Measurements from ENCODE around the gene BRAT1. TPM values are rescaled to one million over a fixed set of nuclear protein-coding genes. Genes with fewer than 3 reads are reported as not detected.

The BRAT1 gene
- total RNA-seq (ENCODE audit: unreplicated experiment): 30.5 TPM
- long read RNA-seq, transcript BRAT1-201 (14 exons, 2,915 nt): major isoform, 8 of 21 reads
- long read RNA-seq, partial matches to known transcripts: 3 of 21 reads
- long read RNA-seq, other reads (novel, unspliced or antisense): 10 of 21 reads

GRCh38 chr7:2555121-2556052, at the start of gene BRAT1:
BRAT1 (minus strand) TSS chr7:2555524; CDS start chr7:2554431, 1,093 bp downstream.
- peak within 1 kb of the TSS; percentile 82 for H3K27ac Mint-ChIP-seq (ENCODE audit: unreplicated experiment)

DNA sequence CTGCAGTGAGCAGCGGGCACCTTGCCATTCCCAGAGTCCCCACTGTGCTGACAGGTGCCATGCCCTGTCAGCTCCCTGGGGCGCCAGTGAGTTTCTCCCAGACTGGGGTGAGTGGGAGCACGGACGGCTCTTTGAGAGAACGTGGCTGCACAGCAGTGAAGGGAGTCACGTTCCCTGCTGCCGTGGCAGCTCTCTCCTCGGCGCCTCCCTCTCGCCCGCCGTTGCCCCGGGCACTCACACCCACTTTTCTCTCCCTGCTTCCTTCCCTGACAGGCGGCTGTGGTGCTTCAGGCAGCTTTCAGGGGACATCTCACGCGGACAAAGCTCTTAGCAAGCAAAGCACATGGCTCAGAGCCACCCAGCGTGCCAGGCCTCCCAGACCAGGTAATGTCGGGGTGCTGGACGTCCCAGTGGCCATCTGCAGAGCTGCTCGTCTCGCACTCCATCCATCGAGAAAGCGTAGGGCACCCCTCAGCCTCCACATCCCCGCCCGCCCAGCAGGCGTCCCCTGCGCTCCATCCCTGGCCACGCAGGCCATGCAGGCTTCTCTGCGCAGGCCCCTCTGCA, 49.4 kb upstream of the BRAT1 start:
- Mint-ChIP-seq H3K4me3 (ENCODE audit: unreplicated experiment) (no peak overlapping the region), H3K4me1 (ENCODE audit: low read depth, unreplicated experiment) (peaks cover 8% of the 10 kb centered on the region), H3K36me3 (ENCODE audit: unreplicated experiment) (no peaks in the 10 kb centered on the region), H3K27me3 (ENCODE audit: unreplicated experiment) (peaks cover 2% of the 10 kb centered on the region), H3K9me3 (ENCODE audit: unreplicated experiment) (peaks cover 6% of the 10 kb centered on the region), H3K27ac (ENCODE audit: unreplicated experiment) (no peak overlapping the region)
- no peak for TF ChIP-seq CTCF (IDR thresholded peaks at IDR 0.05; ENCODE audit: partially characterized antibody, unreplicated experiment)
- no peak for DNase-seq

More at GRCh38 chr7:2555121-2556052, at the start of gene BRAT1:
- H3K27me3 Mint-ChIP-seq (ENCODE audit: unreplicated experiment): peaks cover 3% of the 10 kb centered on the region
- DNase-seq: peak; percentile 98
- H3K4me3 Mint-ChIP-seq (ENCODE audit: unreplicated experiment): peak within 1 kb of the TSS; percentile 80
- peaks cover 12% of the 10 kb centered on the region for H3K9me3 Mint-ChIP-seq (ENCODE audit: unreplicated experiment)
- no peak for TF ChIP-seq CTCF (IDR thresholded peaks at IDR 0.05; ENCODE audit: partially characterized antibody, unreplicated experiment)
- H3K4me1 Mint-ChIP-seq (ENCODE audit: low read depth, unreplicated experiment): peaks cover 5% of the 10 kb centered on the region
- no peaks in the 10 kb centered on the region for H3K36me3 Mint-ChIP-seq (ENCODE audit: unreplicated experiment)

- Mint-ChIP-seq H3K27me3 (ENCODE audit: unreplicated experiment) (peaks cover 4% of the 10 kb centered on the region), H3K4me3 (ENCODE audit: unreplicated experiment) (no peak overlapping the region), H3K4me1 (ENCODE audit: low read depth, unreplicated experiment) (peaks cover 8% of the 10 kb centered on the region), H3K27ac (ENCODE audit: unreplicated experiment) (no peak overlapping the region), H3K36me3 (ENCODE audit: unreplicated experiment) (no peaks in the 10 kb centered on the region), H3K9me3 (ENCODE audit: unreplicated experiment) (peaks cover 5% of the 10 kb centered on the region)
- TF ChIP-seq CTCF (IDR thresholded peaks at IDR 0.05; ENCODE audit: partially characterized antibody, unreplicated experiment): no peak
- DNase-seq: no peak
Observed at GRCh38 chr7:2603044-2603965, 48.0 kb upstream of the BRAT1 start.

DNA sequence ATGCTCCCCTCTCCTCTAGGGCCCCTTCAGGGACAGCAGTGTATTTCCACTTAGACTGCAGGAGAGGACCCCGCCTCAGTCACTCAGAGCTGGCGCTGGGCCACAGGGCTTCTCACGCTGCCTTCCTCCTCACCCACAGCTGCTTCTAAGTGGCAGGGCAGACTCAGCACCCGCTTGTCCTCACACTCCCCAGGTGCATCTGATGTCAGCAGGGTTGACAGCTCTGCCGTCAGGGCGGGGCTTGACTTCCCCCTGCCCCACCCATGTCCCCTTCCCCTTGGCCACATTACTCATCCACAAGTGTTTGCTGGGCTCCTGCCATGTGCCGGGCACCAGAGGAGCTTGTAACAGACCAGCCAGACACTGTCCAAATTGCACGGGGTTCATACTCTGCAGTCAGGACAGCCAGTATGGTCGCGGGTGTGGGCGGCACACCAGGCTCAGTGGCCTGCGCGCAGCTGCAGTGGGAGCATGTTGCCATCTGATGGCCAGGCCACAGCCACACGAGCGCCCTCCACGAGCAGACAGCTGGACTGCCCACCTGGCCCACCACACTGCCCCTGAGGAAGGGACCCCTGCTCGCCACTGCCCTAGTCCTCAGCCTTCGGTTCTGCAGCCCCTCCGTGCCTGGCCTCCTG, 47.2 kb upstream of the BRAT1 start:
- TF ChIP-seq CTCF (IDR thresholded peaks at IDR 0.05; ENCODE audit: partially characterized antibody, unreplicated experiment): no peak
- Mint-ChIP-seq H3K36me3 (ENCODE audit: unreplicated experiment) (no peaks in the 10 kb centered on the region), H3K27ac (ENCODE audit: unreplicated experiment) (no peak overlapping the region), H3K9me3 (ENCODE audit: unreplicated experiment) (peaks cover 5% of the 10 kb centered on the region), H3K27me3 (ENCODE audit: unreplicated experiment) (peaks cover 4% of the 10 kb centered on the region), H3K4me1 (ENCODE audit: low read depth, unreplicated experiment) (peaks cover 6% of the 10 kb centered on the region), H3K4me3 (ENCODE audit: unreplicated experiment) (no peak overlapping the region)
- DNase-seq: no peak
